LNCAP (cell line): ENCODE results near the gene PRKAG3.

Experiments used
- CTCF ChIP-seq: fragments of 450-650 bp; IDR thresholded peaks from 2 replicates; pipeline ENCODE4 v1.5.1; 2017; ENCODE audit warnings: mild to moderate bottlenecking

PRKAG3 gene

DNA sequence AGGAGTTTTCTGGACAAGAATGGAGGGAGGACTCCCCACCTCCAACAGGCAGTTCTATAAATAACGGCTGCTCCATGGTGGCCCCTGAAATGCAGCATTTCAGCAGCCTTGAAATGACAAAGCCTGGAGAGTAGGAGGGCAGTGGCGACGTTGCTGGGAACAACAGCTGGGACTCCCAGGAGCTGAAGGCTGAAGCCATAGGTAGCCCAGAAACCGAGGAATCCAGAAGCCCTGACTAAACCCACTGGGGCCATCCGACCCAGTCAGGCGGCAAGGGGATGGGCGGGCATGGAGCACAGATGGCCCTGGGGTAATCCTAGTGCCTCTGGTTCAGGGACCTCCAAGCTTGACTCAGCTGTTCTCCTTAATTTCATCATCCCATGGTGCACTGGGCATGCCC lies 9.0 kb downstream of the PRKAG3 start:
- no peak for TF ChIP-seq CTCF

DNA sequence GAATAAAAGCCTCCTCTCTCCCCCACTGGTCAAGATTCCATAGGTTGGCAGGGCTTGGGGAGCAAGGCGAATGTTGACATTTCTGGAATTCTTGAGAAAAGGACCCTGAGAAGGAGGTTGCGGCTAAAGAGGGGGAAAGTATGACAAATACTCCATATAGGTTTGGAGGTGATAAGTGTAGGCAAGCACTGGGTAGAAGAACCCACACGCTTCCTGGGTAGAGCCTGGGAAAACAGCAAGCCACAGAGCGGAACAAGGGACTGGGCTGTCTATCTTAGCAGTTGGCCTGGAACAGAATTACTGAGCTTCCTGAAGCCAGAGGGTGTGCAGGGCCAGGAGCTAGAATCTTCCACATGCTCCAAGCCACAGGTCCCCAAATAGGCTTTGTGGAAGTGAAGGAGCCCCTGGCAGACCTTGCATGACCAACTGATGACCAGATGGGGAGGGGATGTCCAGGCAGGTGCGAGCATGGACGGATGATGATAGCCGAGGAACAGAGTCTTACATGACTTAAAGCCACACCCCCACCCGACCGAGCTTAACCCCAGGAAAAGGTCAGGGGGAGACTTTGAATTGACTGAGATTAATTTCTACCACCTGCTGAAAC lies 9.9 kb downstream of the PRKAG3 start:
- TF ChIP-seq CTCF = no peak

DNA sequence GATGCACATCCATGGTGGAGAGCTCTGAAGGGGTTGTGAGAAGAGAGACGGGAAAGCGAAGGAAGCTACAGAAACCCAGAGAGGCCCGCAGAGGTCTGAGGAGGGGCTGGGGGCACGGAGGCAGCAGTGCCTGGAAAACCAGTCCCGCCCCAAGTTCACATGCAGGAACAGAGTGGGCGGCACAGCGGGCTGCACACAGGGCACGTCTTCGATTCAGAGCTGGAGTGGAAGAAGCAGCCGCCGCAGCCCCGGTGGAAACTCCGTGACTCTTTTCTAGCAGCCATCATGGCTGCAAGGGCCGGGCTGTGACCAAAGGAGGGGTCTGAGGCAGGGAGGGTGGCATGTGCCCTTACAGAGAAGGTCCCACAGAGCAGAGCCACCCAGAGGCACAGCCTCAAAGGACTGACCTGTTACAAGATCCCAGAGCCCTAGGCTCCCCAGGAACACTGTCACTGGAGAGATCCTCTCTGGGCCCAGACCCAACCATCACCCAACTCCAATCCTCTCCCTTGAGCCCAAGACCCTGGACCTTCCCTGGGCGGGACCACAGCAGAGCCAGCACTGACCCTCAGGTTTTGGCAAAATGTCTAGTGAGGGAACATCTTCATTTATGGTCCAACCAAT lies 10.7 kb downstream of the PRKAG3 start:
- no peak for TF ChIP-seq CTCF

DNA sequence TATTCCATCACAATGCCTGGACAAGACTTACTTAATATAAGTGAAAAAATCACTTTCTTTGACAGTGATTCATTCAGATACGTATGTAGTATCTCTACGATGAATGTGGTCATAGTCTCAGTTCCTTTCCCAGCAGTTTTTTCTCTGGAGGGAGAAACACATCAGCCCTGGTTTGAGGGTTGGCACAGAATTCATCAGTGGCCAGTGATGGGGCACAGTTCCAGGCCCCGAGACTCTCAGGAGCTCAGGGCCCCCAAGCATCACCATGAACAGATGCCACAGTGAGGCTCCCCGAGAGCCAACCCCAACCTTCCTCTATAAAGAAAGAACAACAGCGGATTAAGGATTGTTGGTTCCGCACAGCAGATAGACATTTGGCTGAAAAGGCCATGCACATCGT lies 12.5 kb downstream of the PRKAG3 start:
- TF ChIP-seq CTCF = no peak

GRCh38 chr2:218816561-218817011 lies 15.0 kb downstream of the PRKAG3 start:
- TF ChIP-seq CTCF = no peak

DNA sequence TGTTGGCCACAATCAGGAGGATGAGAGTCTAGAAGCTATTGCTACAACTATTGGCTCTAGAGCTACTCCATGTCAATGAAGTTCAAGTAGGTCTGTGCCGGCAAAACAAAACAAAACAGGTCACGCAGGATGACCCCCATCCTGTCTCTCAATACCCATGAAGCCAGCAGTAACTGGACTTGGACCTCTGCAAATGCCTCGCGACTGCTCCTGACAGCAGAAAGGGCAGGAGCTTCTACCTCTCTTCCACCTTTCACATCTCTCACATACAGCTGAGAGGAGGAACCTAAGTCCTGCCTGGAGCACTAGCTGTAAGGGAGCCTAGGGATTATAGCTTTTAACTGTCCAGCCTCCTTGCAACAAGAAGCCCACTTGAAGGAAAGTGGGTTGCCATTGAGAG lies 16.0 kb downstream of the PRKAG3 start:
- no peak for TF ChIP-seq CTCF

GRCh38 chr2:218815244-218815637 lies 16.4 kb downstream of the PRKAG3 start:
- TF ChIP-seq CTCF = no peak
